NCI-H510A treated with DMSO at 0.1 percent for 48 hours (cell line): ENCODE results near the gene KCNJ18.
"Not testable (repeated sequence)": the region's sequence is repeated elsewhere in the genome, so short reads cannot be mapped to it uniquely, and the experiment has no call there.

Experiments
- DNase-seq: peaks from one replicate; lab custom pipeline; 2025; lab: John Stamatoyannopoulos, UW

KCNJ18 gene

DNA sequence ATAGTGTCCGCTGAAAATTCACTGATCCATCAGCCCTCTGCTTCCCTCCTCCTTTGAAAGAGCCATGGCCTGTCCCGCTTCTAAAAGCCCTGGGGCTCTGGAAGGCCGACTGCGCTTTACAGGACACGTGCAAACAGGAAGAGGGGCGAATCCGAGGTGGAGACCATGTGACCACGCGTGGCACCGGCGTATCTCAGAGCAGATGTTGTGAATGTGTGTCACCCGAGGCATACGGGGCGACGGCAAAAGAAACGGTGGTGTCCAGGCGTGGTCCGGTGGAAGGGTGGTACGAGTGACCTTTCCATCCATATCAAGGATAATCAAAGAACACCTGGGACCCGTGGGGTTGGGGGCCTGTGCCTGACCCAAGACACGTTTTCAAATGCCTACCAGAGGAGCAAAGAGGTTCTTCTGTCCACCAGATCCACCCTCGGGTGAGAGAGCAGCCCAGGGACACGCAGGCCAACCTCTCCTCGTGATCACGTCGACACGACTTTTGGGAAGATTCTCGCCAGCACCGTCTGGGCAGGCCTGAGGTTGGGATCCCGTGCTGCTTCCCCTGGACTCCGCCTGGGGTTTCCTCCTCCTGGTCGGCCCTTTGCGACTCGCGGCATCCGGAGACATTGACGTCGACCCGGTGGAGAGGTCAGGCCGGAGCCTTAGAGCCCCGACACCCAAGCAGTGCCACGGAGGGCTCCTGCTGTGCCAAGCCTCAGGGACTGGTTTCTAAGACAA is 7.1 kb upstream of the KCNJ18 start:
- not testable (repeated sequence) for DNase-seq

DNA sequence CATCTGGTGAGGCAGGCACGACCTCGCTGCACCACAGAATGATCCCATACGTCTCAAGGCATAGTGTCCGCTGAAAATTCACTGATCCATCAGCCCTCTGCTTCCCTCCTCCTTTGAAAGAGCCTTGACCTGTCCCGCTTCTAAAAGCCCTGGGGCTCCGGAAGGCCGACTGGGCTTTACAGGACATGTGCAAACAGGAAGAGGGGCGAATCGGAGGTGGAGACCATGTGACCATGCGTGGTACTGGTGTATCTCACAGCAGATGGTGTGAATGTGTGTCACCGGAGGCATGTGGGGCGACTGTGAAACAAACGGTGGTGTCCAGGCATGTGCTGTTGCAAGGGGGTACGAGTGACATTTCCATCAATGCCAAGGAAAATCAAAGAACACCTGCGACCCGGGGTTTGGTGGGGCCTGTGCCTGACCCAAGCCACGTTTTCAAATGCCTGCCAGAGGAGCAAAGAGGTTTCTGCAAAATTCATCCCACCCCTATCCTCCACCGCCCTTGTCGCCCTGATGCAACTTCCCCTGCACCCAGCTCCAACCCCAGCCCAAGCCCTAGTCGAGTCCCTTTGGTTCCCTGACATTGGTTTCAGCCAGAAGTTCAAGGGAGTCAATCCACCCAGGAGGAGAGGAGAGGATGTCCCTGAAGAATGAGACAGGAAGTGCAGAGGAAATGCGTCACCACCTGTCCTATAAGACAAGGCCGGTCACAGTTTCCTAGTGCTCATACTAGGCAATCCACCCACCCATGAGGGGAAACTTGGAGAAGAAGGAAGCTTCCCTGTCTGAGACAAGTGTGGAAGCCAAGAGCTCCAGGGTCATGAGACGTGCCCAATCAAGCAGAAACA is 5.9 kb upstream of the KCNJ18 start:
- DNase-seq, result no peak

- DNase-seq, result no peak
Measured at GRCh38 chr17:21687136-21687953, 5.0 kb upstream of the KCNJ18 start.

DNA sequence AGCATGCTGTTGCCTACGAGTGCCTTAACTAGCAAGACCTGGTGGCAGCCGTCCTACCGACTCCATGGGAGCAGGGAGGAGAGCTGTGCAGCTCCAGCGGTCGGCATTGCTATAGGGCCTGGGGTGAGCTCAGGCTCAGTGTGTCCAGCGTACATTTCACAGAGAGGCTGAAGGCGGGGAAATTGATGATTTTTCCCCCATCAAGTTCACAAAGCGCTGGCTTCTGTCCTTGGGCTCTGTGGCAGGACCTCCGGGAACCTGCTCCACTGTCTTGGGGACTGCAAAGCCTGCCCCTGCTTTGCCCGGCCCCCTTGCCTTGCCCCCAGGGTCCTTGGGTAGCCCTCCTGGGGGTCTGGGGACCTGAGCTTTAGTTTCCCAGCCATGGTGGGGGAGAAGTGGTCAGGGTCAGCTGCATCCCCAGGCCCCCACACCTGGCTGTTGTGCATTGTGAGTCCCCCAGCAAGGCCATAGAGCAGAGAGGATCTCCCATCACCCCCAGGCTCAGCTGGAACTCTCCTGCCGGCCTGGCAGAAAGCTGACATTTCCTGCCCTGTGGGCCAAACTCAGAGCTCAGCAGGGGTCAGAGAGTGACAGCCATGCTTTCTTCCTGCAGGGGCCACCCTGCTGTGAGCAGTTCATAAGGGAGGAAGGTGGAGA is 3.9 kb upstream of the KCNJ18 start:
- no peak for DNase-seq

GRCh38 chr17:21689604-21690003 is 2.7 kb upstream of the KCNJ18 start:
- DNase-seq, result no peak

- not testable (repeated sequence) for DNase-seq
Measured at GRCh38 chr17:21690811-21691210, 1.5 kb upstream of the KCNJ18 start.

GRCh38 chr17:21691481-21691880 is 842 bp upstream of the KCNJ18 start:
- not testable (repeated sequence) for DNase-seq

DNA sequence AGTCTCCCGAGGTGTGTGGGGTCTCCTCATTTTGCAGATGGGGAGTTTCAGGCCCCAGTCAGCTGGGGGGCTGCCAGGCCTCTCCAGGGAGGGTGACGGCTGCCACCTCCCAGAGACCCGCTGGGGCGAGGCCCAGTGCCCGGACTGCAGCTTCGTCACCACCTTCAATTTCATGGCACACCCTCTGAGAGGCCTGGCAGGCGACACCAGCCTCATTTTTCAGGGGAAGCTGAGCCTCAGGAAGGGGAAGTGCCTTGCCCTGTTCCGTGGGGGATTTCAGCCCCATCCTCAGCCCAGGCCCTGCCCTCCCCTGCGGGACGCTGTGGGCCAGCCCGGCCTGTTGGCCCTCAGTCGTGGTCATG is 362 bp downstream of the KCNJ18 start:
- DNase-seq, result not testable (repeated sequence)

GRCh38 chr17:21693391-21693796 is 1.1 kb downstream of the KCNJ18 start:
- not testable (repeated sequence) for DNase-seq

DNA sequence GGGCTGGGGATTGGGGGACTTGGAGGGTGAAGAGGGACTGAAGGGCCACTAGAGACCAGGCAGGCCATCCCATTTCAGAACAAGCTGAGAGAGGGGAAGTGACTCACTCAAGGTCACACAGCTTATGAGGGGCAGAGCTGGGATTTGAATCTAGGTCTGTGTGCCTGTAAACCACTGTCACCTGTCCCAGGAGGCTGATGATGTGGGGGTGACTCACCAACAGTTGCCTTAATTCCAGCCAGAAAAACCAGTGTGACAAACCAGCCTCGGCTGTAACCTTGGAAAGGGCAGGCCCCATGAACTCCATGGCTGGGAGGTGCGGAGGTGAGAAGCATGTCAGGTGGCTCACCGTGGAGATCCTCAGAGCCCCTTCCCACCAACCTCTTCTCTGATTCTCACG is 1.6 kb downstream of the KCNJ18 start:
- DNase-seq, result not testable (repeated sequence)

- not testable (repeated sequence) for DNase-seq
Measured at GRCh38 chr17:21696227-21696626, 3.9 kb downstream of the KCNJ18 start.

DNA sequence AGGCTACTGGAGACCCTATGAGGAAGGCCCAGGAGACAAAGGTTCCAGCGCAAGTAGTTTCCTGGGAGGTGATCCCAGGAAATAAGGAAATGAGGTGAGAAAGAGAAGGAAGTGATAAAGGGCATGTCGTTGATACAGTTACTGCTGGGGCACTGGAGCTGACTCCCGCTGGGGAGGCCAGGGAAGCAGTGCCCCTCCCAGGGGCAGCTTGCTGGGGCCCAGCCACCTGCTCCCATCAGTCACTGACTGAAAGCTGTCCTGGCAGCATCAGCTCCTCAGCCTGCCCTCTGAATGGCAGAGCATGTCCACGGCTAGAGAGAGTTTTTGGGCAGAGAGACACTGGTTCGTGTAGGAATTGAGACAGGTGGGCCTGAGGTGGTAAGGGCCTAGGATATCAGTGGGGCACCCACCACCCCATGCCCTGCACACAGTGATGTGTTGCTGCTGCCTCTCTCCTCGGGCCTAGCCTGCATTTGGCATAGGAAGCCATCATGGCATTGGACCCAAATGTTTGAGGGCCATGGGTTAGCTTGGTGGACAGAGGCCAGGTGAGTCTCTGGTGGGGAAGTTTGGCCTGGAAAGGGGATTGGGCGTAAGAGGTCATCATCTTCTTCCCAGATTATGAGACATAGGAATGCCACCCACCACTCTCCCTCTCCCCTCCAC is 4.7 kb downstream of the KCNJ18 start:
- DNase-seq, result not testable (repeated sequence)

DNA sequence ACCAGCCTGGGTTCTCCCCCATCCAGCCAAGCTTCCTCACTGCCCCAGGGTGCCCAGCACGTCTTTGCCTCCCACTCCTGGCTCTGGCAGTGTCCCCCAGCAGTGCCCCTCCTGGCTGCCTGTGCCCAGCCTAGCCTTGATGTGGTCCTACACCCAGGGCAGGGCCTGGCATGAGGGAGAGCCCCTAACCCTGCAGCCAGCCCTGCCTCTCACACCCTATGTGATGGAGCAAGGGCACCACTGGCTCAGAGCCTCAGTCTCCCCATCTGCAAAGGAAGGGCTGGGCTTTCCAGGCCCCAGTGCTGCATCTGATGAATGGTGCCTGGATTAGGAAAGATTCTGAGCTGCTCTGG is 5.2 kb downstream of the KCNJ18 start:
- DNase-seq, result not testable (repeated sequence)

DNA sequence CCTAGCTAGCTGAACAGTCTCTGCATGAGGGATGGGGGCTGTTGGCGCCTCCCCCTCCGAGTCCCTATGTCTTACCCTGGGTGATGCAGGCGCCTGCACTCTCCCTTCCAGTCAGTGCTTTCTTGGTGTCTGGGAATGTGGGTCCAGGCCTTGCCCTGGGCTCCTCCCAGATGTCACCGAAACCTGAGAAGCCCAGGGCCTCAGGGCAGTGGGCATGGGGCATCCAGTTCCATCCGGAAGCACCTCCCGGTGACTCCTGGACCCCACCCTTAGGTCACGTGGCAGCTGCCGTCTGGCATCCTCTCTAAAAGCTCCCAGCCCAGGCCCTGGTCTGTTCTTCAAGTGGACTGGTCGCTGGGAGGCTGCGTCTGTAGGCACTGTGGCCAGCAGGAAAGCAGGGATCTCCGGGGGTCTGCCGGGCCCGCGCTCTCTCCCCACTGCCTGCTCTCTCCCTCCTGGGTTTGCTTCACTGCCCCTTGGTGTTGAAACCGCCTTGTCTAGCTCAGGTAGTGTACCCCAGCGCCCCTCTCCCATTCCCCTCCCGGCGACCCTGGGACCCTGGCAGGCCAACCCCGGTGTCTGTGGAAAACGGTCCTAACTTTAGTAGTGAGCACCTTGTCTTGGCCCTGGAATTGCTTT is 6.2 kb downstream of the KCNJ18 start:
- not testable (repeated sequence) for DNase-seq

GRCh38 chr17:21699124-21699523 is 6.8 kb downstream of the KCNJ18 start:
- not testable (repeated sequence) for DNase-seq

DNA sequence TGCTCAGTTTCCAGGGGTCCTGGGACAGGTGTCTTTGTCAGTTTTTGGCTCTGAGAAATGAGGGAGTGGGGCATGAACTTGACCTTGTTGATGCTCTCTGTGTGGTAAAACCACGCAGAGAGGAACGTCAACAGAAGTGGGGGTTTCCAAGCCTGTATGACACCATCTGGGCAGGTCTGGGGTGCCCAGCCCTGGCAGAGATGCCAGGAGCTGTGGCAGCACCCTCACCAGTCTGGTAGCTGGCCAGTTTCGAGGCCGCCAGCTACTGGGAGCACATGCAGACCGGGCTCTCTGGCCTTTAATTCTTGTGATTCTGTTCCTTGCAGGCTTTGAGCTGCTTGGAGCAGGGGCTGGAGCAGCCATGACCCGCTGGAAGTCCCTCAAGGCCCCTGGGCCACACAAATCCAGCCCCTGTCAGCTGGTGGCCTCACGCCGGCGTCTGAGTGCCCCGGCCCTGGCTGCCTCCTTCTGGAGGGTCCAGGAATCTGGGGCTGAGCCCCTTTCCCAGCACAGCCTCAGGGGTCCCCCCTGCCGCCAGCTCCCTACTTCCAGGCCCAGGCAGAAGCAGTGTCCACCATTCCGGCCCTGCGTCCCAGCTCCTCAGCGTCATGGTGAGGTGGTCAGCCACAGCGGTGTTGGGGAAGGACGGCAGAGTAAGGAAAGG is 7.4 kb downstream of the KCNJ18 start:
- not testable (repeated sequence) for DNase-seq

- not testable (repeated sequence) for DNase-seq
Measured at GRCh38 chr17:21701090-21701489, 8.8 kb downstream of the KCNJ18 start.

DNA sequence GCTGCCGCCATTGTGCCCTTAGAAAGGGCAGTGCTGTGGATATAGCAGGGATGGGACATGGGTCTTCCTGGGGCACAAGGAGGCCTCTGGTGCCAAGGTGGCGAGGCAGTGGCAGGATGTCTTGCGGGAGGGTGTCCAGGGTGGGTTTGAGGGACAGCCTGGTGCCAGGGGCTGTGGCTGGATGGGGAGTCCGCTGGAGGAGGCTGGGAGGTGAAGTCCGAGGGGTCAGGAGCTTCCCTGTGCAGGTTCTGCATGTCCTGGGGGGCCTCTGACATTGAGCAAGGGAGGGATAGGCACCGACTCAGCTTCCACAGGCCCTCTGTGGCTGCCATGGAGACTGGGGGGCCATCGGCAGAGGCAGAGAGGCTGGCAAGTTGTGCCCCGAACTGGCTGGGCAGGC is 9.7 kb downstream of the KCNJ18 start:
- DNase-seq, result not testable (repeated sequence)

- DNase-seq, result not testable (repeated sequence)
Measured at GRCh38 chr17:21702521-21702920, 10.2 kb downstream of the KCNJ18 start.

- not testable (repeated sequence) for DNase-seq
Measured at GRCh38 chr17:21702940-21703640, 10.8 kb downstream of the KCNJ18 start.
